ENCODE measurements around the gene SLC35A4. TPM values are rescaled to one million over a fixed set of nuclear protein-coding genes. Genes with fewer than 3 reads are reported as not detected.
"Not testable (repeated sequence)": the region's sequence is repeated elsewhere in the genome, so short reads cannot be mapped to it uniquely, and the experiment has no call there.

Gene SLC35A4
- total and polyA plus RNA-seq, 4 donors = 24.9 to 43.4 (median 32.2) TPM

GRCh38 chr5:140588311-140589070, 23.9 kb downstream of the SLC35A4 start:
- intact Hi-C loops (cut with DNase I) = no loop called here
- H3K27ac ChIP-seq (ENCODE audit: low read depth in 1 of 2, low read length in 2 of 2) = no peak overlapping the region
- no peaks in the 10 kb centered on the region for H3K9me3 ChIP-seq (ENCODE audit: control insufficient read depth, low read length)
- WGBS, 2 donors = 17 to 21% methylated on average over 5 of the region's 5 CpGs
- H3K27me3 ChIP-seq (ENCODE audit: control insufficient read depth in 1 of 2, insufficient read depth in 2 of 2, low read length in 1 of 2) = no peaks in the 10 kb centered on the region
- ATAC-seq (ENCODE audit: low FRiP score) (peak; percentile 73), DNase-seq (no peak)
- H3K36me3 ChIP-seq (ENCODE audit: control insufficient read depth in 1 of 2, insufficient read depth in 2 of 2, low read length in 1 of 2) = no peaks in the 10 kb centered on the region
- H3K4me3 ChIP-seq (ENCODE audit: low read length in 2 of 2) = no peak overlapping the region
- H3K4me1 ChIP-seq (ENCODE audit: control insufficient read depth in 1 of 2, insufficient read depth in 2 of 2, low read length in 2 of 2) = no peaks in the 10 kb centered on the region

GRCh38 chr5:140590861-140591260, 26.2 kb downstream of the SLC35A4 start:
- intact Hi-C loops (cut with DNase I) = no loop called here
- no peaks in the 10 kb centered on the region for H3K27me3 ChIP-seq (ENCODE audit: control insufficient read depth in 1 of 2, insufficient read depth in 2 of 2, low read length in 1 of 2)
- no peaks in the 10 kb centered on the region for H3K36me3 ChIP-seq (ENCODE audit: control insufficient read depth in 1 of 2, insufficient read depth in 2 of 2, low read length in 1 of 2)
- WGBS, 2 donors = 87 to 89% methylated on average over 7 of the region's 7 CpGs
- no peak for ATAC-seq (ENCODE audit: low FRiP score)
- no peak overlapping the region for H3K27ac ChIP-seq (ENCODE audit: low read depth in 1 of 2, low read length in 2 of 2)
- H3K4me1 ChIP-seq (ENCODE audit: control insufficient read depth in 1 of 2, insufficient read depth in 2 of 2, low read length in 2 of 2) = no peaks in the 10 kb centered on the region
- no peak for DNase-seq
- no peak overlapping the region for H3K4me3 ChIP-seq (ENCODE audit: low read length in 2 of 2)
- no peaks in the 10 kb centered on the region for H3K9me3 ChIP-seq (ENCODE audit: control insufficient read depth, low read length)

GRCh38 chr5:140591747-140592372, 27.2 kb downstream of the SLC35A4 start:
- H3K27me3 ChIP-seq (ENCODE audit: control insufficient read depth in 1 of 2, insufficient read depth in 2 of 2, low read length in 1 of 2) = no peaks in the 10 kb centered on the region
- DNase-seq (no peak), ATAC-seq (ENCODE audit: low FRiP score) (no peak)
- H3K9me3 ChIP-seq (ENCODE audit: control insufficient read depth, low read length) = no peaks in the 10 kb centered on the region
- 80% methylated on average over 5 of the region's 5 CpGs for WGBS, 2 donors
- H3K36me3 ChIP-seq (ENCODE audit: control insufficient read depth in 1 of 2, insufficient read depth in 2 of 2, low read length in 1 of 2) = no peaks in the 10 kb centered on the region
- H3K4me3 ChIP-seq (ENCODE audit: low read length in 2 of 2) = no peak overlapping the region
- intact Hi-C loops (cut with DNase I) = no loop called here
- no peaks in the 10 kb centered on the region for H3K4me1 ChIP-seq (ENCODE audit: control insufficient read depth in 1 of 2, insufficient read depth in 2 of 2, low read length in 2 of 2)
- H3K27ac ChIP-seq (ENCODE audit: low read depth in 1 of 2, low read length in 2 of 2) = no peak overlapping the region

GRCh38 chr5:140593070-140593469, 28.4 kb downstream of the SLC35A4 start:
- H3K4me3 ChIP-seq (ENCODE audit: low read length in 2 of 2); H3K27ac ChIP-seq (ENCODE audit: low read depth in 1 of 2, low read length in 2 of 2); DNase-seq; H3K4me1 ChIP-seq (ENCODE audit: control insufficient read depth in 1 of 2, insufficient read depth in 2 of 2, low read length in 2 of 2); H3K36me3 ChIP-seq (ENCODE audit: control insufficient read depth in 1 of 2, insufficient read depth in 2 of 2, low read length in 1 of 2); ATAC-seq (ENCODE audit: low FRiP score); H3K9me3 ChIP-seq (ENCODE audit: control insufficient read depth, low read length); H3K27me3 ChIP-seq (ENCODE audit: control insufficient read depth in 1 of 2, insufficient read depth in 2 of 2, low read length in 1 of 2); intact Hi-C loops (cut with DNase I): not testable (repeated sequence)
- 45 to 52% methylated on average over 10 to 13 of the region's 14 CpGs for WGBS, 2 donors

- H3K4me3 ChIP-seq (ENCODE audit: low read length in 2 of 2) = no peak overlapping the region
- H3K9me3 ChIP-seq (ENCODE audit: control insufficient read depth, low read length) = no peaks in the 10 kb centered on the region
- 75 to 76% methylated on average over 6 of the region's 6 CpGs for WGBS, 2 donors
- intact Hi-C loops (cut with DNase I) = no loop called here
- no peaks in the 10 kb centered on the region for H3K27me3 ChIP-seq (ENCODE audit: control insufficient read depth in 1 of 2, insufficient read depth in 2 of 2, low read length in 1 of 2)
- DNase-seq (peak; percentile 56 to 77), ATAC-seq (ENCODE audit: low FRiP score) (no peak)
- no peaks in the 10 kb centered on the region for H3K36me3 ChIP-seq (ENCODE audit: control insufficient read depth in 1 of 2, insufficient read depth in 2 of 2, low read length in 1 of 2)
- no peak overlapping the region for H3K27ac ChIP-seq (ENCODE audit: low read depth in 1 of 2, low read length in 2 of 2)
- no peaks in the 10 kb centered on the region for H3K4me1 ChIP-seq (ENCODE audit: control insufficient read depth in 1 of 2, insufficient read depth in 2 of 2, low read length in 2 of 2)
These were observed 29.5 kb downstream of the SLC35A4 start for GRCh38 chr5:140594169-140594568.

- ATAC-seq (ENCODE audit: low FRiP score) = no peak
- Histone ChIP-seq H3K4me3 (ENCODE audit: low read length in 2 of 2) (no peak overlapping the region), H3K9me3 (ENCODE audit: control insufficient read depth, low read length) (no peaks in the 10 kb centered on the region), H3K27ac (ENCODE audit: low read depth in 1 of 2, low read length in 2 of 2) (no peak overlapping the region), H3K27me3 (ENCODE audit: control insufficient read depth in 1 of 2, insufficient read depth in 2 of 2, low read length in 1 of 2) (no peaks in the 10 kb centered on the region), H3K4me1 (ENCODE audit: control insufficient read depth in 1 of 2, insufficient read depth in 2 of 2, low read length in 2 of 2) (no peaks in the 10 kb centered on the region), H3K36me3 (ENCODE audit: control insufficient read depth in 1 of 2, insufficient read depth in 2 of 2, low read length in 1 of 2) (no peaks in the 10 kb centered on the region)
- peak in 1 of 2 donors; percentile 60 for DNase-seq
- WGBS, 2 donors = 74 to 78% methylated on average over 5 of the region's 5 CpGs
- intact Hi-C loops (cut with DNase I) = no loop called here
These were observed 31.1 kb downstream of the SLC35A4 start for GRCh38 chr5:140595538-140596300.

DNA sequence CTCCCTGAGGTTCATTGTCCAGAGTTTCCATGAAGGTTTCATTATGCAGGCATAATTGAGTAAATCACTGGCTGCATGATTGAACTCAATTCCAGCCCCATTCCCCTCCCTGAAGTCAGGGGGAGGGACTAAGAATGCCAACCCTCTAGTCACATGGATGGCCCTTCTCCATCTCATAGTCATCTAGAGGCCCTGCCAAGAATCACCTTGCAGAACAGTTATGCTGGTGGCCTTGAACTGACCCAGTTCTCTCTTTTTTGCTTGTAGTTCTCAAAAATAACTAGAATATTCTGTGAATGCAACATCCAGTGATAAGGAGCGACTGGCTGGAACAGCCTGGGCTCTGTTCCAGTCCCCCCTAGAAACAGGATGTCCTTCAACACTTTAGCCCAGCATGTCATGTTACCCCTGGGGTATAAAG, 31.7 kb downstream of the SLC35A4 start:
- intact Hi-C loops (cut with DNase I) = no loop called here
- H3K27me3 ChIP-seq (ENCODE audit: control insufficient read depth in 1 of 2, insufficient read depth in 2 of 2, low read length in 1 of 2) = no peaks in the 10 kb centered on the region
- H3K4me3 ChIP-seq (ENCODE audit: low read length in 2 of 2) = no peak overlapping the region
- DNase-seq (no peak), ATAC-seq (ENCODE audit: low FRiP score) (no peak)
- no peaks in the 10 kb centered on the region for H3K36me3 ChIP-seq (ENCODE audit: control insufficient read depth in 1 of 2, insufficient read depth in 2 of 2, low read length in 1 of 2)
- H3K27ac ChIP-seq (ENCODE audit: low read depth in 1 of 2, low read length in 2 of 2) = no peak overlapping the region
- WGBS, 2 donors = 0 to 6% methylated on average over 1 of the region's 1 CpG
- no peaks in the 10 kb centered on the region for H3K4me1 ChIP-seq (ENCODE audit: control insufficient read depth in 1 of 2, insufficient read depth in 2 of 2, low read length in 2 of 2)
- H3K9me3 ChIP-seq (ENCODE audit: control insufficient read depth, low read length) = no peaks in the 10 kb centered on the region

GRCh38 chr5:140598836-140599235, 34.2 kb downstream of the SLC35A4 start:
- Histone ChIP-seq H3K27ac (ENCODE audit: low read depth in 1 of 2, low read length in 2 of 2) (no peak overlapping the region), H3K4me1 (ENCODE audit: control insufficient read depth in 1 of 2, insufficient read depth in 2 of 2, low read length in 2 of 2) (no peaks in the 10 kb centered on the region), H3K27me3 (ENCODE audit: control insufficient read depth in 1 of 2, insufficient read depth in 2 of 2, low read length in 1 of 2) (no peaks in the 10 kb centered on the region), H3K9me3 (ENCODE audit: control insufficient read depth, low read length) (no peaks in the 10 kb centered on the region), H3K36me3 (ENCODE audit: control insufficient read depth in 1 of 2, insufficient read depth in 2 of 2, low read length in 1 of 2) (no peaks in the 10 kb centered on the region), H3K4me3 (ENCODE audit: low read length in 2 of 2) (no peak overlapping the region)
- DNase-seq = no peak
- intact Hi-C loops (cut with DNase I) = no loop called here
- no peak for ATAC-seq (ENCODE audit: low FRiP score)
- 75 to 76% methylated on average over 2 of the region's 2 CpGs for WGBS, 2 donors

Data from aorta (tissue), 5 donors.